Urothelium cell line (cell line): ENCODE measurements around the gene TCAIM.
"Not testable (repeated sequence)": the region's sequence is repeated elsewhere in the genome, so short reads cannot be mapped to it uniquely, and the experiment has no call there.

Experiments
- DNase-seq: peaks from one replicate; pipeline ENCODE4 v3.0.0; 2011; ENCODE audit warnings: low spot score, mixed read lengths
- FAIRE-seq: peaks from 2 replicates; lab custom pipeline; 2011; peaks lifted over from hg19 to GRCh38; lab: Jason Lieb, UNC

TCAIM gene

DNA sequence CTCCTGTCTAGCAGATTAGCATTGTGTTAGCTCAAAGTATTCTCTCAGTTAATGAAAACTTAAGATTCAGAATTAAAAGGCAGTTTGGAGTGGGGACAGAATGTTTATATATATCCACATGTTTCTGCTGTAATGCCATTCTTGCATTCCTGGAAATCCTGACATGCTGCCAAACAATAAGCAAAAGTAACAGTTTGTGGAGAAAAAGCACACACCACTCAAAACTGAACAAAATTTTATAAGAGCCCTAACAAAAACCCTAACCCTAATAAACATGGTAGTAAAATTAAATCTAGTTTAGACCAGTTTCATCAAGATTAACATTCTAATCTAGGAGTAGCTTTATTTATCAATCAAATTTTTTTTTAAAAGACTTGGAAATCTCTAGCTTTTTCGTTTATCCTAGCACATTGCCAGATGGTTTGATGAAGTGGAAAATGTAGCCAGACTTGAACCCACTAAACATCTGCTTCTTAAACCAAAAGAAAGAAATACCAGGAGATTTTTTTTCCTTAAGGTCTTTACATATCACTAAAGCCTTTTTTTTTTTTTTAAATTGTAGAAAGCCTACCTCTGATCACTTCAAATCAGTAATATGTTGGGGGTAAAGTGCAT is 3.7 kb downstream of the TCAIM start:
- DNase-seq = no peak
- FAIRE-seq = no peak

DNA sequence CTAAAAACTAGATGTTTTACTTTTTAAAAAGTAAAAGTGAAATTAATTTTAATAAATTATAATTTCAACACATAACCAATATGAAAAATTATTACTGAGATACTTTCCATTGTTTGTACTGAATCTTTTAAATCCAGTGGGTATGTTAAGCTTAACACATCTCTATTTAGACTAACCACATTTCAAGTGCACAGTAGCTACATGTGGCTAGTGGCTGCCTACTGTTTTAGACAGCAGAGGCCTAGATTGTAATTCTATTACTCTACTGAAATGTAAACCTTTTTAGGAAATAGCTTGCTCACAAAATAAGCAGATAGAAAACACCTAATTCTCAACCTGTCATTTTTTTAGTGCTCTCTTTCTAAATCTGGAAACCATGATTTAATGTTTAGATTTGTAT is 4.9 kb downstream of the TCAIM start:
- DNase-seq (no peak), FAIRE-seq (no peak)

DNA sequence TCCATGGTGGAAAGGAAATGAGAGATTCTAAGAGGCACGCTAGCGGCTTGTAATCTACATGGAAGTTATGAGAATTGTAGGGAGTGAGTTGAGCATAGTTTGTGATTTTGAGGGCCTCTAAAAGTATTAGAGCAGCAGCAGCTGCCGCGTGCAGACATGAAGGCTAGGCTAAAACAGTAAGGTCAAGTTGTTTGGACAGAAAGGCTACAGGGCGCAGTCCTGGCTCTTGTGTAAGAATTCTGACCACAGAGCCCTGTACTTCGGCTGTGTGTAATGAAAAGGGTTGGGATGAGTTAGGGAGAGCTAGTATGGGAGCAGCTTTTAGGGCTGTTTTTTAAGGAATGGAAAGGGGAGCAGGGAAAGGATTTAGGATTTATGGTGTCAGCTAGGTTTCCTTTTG is 8.0 kb downstream of the TCAIM start:
- DNase-seq, FAIRE-seq: not testable (repeated sequence)

DNA sequence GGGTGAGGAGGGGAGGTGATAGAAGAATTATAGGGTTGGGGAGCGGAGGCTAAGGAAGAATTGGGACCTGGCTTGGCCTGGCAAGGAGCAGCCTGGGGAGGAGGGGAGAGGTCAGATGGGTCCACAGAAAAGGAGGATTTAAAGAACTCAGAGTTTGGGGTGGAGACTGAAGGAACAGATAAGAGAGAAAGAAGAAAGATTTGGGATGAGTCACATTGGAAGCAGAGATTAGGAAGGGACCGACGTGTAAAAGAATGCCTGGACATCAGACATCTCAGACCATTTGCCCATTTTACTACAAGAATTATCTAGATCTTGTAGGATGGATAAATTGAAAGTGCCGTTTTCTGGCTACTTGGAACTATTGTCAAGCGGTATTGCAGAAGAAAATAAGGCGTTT is 10.4 kb downstream of the TCAIM start:
- DNase-seq (no peak), FAIRE-seq (no peak)

DNA sequence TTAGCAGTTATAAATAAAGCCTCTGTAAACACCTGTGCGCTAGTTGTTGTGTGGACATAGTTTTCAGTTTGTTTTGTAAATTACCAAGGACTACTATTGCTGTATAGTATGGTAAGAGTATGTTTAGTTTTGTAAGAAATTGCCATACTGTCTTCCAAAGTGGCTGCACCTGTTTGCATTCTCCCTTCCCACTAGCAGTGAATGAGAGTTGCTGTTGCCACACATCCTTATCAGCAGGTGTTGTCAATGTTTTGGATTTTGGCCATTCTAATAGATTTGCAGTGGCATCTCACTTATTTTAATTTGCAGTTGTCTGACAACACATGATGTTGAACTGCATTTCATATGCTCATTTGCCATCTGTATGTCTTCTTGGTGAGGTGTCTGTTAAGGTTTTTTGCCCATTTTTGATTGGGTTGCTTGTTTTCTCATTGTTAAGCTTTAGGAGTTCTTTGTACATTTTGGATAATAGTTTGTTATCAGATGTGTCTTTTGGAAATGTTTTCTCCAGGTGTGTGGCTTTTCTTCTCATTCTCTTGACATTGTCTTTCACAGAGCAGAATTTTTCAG is 14.9 kb downstream of the TCAIM start:
- DNase-seq (no peak), FAIRE-seq (no peak)

DNA sequence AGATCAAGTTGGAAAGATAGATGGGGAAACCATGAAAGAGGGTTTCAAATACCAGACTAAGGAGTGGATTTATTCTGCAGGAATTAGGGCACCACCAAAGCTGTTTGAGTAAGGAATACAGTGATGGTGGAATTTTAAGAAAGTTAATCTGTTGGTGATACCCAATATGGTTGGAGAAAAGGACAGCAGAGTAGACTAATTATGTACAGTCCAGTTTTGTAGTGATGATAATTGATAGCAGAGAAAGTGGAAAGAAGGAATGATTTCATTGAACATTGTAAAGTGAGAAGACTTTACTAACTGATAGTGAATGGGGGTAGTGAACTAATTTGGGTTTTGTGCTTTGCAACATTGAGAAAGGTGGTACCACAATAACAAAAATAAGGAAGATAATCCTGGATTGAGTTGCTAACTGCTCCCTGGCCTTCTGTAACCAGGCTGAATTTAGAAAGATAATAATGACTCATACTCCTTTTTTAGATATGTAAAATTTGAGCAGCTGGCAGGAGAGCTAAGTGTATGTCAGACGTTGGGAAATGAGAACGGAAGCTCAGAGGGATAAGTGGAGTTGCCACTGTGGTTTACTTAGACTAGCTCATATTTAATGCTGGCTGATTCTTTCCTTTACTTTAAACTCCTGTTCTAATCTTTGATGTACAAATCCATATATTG is 16.9 kb downstream of the TCAIM start:
- FAIRE-seq (no peak), DNase-seq (peak; percentile 22)

DNA sequence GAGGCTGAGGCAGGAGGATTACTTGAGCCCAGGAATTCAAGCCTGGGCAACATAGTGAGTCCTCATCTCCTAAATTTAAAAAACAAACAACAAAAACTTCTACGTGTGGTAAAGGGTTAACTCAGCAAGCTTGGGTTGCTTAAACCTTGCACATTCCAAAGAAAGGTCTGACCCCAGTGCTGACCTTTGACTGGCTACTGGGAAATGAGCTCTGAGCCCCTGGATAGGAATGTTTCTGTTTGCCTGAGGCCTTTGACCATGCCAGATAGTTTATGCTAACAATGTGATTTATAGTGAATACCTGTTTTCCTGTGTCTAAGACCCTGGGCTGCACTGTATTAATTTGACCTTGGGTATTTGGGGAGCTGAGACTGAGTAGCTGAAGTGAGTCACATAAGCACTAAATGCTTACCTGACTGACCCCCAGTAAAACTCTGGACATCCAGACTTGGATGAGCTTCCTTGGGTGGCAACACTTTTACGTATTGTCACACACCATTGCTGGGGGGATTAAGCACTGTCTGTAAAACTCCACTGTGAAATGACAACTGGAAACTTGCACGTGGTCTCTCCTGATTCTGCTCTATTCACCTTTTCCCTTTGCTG is 20.7 kb downstream of the TCAIM start:
- no peak for DNase-seq
- FAIRE-seq = no peak

DNA sequence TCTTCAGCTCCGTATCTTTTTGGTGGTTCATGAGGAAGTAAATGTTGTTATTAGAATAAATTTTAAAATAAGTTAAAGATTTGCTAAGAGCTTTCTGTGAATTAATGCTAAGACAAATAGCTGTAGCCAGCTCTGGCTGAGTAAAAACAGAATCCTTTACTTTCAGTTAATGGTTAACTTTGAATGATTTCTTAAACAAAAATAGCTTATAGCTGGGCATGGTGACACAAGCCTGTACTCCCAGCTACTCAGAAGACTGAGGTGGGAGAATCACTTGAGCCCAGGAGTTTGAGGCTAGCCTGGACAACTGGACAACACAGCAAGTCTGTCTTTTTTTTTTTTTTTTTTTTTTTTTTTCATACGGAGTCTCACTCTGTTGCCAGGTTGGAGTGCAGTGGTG is 25.0 kb downstream of the TCAIM start:
- no peak for FAIRE-seq
- DNase-seq = no peak

DNA sequence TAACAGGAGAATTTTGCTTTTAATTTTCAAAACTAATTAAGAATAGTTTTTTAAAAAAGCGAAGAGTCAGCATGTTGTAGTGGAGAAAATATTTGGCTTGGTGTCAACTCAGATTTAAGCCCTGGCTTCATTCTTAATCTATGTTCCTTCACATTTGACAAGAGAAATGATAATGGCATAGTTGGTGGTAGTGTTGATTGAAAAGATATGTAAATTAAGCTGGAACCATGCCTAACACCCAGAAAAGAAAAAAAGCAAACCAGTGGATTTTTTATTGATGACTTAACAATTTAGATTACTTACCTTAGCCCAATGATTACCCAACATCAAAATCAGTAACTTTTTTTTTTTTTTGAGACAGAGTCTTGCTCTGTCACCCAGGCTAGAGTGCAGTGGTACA is 27.4 kb downstream of the TCAIM start:
- DNase-seq (no peak), FAIRE-seq (no peak)

DNA sequence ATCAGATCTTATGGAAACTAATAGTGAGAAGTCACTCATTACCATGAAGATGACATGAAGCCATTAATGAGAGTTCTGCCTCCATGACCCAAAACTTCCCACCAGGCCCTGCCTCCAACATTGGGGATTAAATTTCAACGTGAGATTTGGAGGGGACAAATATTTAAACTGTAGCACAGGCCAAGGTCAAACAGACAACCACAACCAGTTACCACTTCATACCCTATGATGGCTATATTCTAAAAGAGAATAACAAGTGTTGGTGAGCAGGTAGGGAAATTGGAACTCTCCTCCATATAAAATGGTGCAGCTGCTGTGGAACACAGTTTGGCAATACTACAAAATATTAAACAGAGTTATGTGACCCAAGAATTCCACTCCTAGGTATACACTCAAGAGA is 36.9 kb downstream of the TCAIM start:
- DNase-seq = no peak

DNA sequence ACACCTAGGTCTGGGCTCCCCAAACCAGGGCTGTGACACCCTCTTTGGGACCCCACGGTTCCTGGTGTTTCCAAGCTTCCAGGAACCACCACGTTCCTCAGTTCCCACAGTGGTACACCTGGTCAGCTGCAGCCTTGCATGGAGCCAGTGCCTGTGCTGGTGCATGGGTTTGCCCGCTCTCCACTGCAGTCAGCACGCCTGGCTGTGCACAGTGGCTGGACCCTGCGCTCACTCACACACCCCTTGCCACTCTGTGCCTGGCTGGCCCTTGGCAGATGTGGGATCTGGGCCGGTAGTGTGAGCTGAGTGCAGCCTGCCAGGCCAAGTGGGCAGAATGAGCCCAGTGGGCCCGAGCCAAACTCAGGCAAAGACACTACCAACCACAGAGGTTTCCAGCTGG is 48.8 kb downstream of the TCAIM start:
- FAIRE-seq = no peak

More for the DNA sequence above, 36.9 kb downstream of the TCAIM start:
- no peak for FAIRE-seq

DNA sequence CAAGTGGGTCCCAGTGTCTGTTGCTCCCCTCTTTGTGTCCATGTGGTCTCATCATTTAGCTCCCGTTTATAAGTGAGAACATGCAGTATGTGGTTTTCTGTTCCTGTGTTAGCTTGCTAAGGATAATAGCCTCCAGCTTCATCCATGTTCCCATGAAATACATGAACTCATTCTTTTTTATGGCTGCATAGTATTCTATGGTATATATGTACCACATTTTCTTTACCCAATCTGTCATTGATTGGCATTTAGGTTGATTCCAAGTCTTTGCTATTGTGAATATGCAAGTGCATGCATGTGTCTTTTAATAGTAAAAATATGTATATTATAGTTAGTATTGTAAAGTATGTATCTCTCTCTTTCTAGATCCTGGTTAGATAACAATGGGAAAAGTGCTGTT is 53.9 kb downstream of the TCAIM start:
- DNase-seq (no peak), FAIRE-seq (peak; percentile 23)

More for the DNA sequence above, 48.8 kb downstream of the TCAIM start:
- DNase-seq = no peak

DNA sequence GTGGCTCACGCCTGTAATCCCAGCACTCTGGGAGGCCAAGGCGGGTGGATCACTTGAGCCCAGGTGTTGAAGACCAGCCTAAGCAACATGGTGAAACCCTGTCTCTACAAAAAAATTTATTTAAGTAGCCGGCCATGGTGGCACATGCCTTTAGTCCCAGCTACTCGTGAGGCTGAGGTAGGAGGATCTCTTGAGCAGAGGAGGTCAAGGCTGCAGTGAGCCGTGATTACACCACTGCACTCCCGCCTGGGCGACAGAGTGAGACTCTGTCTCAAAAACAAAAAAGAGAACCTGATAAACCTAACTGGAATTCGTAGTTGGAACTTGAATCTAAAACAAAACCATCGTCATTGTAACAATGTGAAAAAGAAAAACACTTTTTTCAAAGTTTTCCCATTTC is 57.1 kb downstream of the TCAIM start:
- no peak for DNase-seq
- FAIRE-seq = no peak

DNA sequence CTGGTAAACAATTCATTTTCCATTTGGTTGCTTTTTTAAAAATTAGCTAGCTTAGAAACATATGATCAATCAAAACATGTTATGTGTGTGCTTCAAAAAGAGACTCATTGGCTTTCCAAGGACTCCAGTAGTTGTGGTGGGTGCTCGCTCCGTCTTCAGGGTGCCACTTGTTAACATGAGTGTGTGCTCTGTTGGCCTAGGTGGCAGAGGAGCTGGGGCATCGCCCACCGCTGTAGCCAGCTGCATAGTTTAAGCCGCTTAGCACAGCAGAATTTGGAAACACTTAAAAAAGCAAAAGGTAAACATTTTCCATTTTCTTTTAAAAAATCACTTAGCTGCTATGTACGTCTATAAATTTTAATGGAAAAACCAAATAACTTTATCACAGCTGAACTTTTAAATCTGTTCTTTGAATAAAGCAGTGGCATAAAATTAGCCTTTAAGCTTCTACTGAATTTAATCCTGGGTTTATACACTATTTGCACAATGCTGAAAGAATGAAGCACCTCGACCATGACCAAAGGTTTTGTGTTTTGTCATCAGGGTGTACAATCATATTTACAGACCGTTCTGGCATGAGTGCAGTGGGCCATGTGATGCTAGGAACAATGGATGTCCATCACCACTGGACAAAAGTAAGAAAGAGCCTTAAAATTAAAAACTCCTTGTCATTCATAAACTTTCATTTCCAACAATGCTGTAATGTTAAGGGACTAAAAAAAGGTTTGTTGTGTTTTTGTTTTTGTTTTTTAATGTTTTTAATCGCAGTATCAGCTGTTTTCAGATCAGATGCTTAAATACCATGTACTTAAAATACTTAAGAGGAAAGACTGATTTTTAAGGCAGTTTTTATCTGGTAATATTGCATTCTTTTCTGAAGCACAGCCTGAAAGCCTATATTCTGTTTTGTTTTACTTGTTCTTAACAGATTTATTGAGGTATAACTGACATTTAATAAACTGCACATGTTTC is 57.9 kb downstream of the TCAIM start:
- DNase-seq = no peak
- no peak for FAIRE-seq

DNA sequence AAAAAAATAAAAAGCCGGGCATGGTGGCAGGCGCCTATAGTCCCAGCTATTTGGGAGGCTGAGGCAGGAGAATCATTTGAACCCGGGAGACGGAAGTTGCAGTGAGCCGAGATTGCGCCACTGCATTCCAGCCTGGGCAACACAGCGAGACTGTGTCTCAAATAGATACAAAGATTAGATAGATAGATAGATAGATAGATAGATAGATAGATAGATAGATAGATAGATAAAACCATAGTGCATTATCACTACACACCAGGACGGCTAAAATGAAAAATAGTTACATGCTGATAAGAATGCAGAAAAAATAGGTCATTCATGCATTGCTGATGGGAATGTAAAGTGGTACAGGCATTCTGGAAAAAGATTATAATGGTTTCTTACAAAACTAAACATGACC is 59.7 kb downstream of the TCAIM start:
- not testable (repeated sequence) for DNase-seq, FAIRE-seq

DNA sequence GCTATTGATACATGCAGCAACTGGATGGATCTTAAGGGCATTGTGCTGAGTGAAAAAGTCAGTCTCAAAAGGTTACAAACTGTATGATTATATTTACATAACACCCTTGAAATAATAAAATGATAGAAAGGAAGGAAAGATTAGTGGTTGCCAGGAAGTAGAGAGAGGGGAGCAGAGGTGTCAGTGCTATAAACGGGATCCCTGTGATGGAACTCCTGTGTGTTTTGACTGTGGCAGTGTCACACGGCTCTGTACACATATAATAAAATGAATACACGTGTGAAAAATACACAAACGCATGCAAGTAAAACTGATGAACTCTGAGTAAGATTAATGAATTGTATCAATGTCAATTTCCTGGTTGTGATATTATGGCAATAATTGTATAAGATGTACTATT is 60.3 kb downstream of the TCAIM start:
- no peak for DNase-seq
- no peak for FAIRE-seq

DNA sequence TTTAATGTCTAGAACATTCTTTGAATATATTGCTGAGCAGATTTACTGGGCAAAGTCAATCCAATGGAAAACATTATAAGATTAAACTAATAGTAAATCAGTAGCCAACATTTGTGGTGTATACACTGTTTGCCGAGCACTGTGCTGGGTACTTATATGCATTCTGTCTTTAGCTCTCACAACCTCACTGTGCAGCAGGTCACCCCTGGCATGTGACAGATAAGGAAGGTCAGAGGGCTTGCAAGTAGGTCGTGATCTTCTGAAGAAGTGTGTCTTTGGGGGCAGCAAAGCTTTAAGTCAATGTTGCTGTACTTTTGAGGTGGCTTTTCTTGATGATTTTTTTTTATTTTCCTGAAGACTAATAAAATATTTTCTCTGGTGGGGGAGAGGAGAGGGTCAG is 62.2 kb downstream of the TCAIM start:
- FAIRE-seq (no peak), DNase-seq (no peak)

DNA sequence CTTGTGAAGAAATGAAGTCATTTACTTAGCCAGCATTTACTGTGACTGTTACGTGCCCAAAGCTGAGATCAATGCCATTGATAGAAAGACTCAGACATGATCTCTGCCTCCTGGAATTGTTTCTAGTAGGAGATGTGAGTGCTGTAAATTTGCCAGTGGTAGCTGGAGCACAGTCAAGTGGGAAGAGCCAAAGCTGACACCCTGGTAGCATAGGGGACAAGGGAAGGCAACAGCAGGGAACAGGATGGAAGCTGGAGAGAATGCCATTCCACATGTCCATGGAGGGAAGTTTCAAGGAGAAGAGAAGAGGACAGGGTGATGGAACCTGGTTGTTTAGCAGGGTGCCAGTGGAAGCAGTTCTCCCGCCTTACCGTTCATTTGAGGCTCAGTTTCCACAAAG is 64.0 kb downstream of the TCAIM start:
- FAIRE-seq = no peak
- DNase-seq = no peak

DNA sequence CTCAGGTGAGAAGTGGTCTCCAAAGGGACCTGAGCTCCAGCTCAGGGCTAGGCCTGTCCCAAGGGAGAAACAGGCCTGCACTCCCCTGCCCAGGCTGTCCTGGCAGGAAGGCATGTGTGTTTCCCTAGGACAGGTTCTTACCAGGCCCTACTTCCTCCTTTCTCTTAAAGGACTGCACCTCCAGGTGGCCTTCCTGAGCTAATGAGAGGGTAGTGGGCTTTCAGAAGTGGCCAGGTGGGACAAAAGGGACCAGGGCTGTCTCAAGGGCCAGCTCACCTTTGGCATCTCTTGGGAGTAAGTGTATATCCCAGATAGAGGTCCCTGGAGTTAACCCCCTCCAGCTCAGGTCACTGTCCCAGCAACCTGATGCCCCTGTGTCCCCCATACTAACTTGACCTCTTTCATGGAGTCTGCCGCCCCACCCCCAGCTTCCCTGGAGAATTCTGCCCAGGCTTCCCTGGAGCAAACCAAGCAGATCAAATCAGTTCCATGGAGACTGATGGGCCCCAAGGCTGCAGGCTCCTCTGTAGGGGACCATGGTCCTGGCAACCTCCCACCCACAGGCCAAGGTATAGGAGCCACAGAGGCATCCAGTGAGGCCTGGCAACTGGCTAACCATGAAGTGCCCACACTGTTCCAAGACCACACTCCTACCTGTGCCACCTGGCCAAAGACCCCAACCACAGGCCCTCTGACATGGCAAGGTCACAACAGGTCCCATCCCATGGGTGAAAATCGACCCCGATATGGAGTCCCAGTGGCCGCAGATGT is 71.3 kb downstream of the TCAIM start:
- FAIRE-seq (no peak), DNase-seq (no peak)

DNA sequence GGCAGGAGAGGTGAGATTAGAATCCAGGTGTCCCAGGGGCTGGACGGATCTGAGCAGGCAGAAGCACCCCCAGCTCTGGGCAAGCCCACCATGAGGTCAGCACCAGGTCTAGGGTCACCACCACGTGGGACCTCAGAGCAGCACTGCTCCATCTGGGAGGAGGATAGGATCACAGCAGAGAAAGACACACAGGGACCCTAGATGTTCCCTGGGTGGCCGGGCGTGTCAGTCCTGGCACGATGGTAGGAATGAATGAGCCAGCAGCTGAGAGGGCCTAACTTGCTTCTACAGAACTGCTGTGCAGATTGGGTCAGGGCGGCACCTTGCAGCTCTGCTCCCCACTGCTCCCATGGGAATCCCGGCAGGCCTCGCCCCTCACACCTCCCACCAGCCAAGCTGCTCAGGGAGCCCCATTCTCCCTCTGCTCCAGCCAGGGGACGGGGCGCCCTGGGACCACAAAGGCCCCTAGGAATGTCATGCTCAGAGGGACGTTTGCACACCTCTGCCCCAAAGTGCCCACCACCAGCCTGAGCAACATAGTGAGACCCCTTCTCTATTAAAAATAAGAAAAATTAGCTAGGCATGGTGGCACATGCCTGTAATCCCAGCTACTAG is 72.6 kb downstream of the TCAIM start:
- FAIRE-seq (no peak), DNase-seq (no peak)
